NCI-H1105 treated with DMSO at 0.1 percent for 48 hours (cell line): ENCODE results near the gene NRBF2.

Experiments
- DNase-seq: peaks from one replicate; lab custom pipeline; 2025; lab: John Stamatoyannopoulos, UW

NRBF2 gene

DNA sequence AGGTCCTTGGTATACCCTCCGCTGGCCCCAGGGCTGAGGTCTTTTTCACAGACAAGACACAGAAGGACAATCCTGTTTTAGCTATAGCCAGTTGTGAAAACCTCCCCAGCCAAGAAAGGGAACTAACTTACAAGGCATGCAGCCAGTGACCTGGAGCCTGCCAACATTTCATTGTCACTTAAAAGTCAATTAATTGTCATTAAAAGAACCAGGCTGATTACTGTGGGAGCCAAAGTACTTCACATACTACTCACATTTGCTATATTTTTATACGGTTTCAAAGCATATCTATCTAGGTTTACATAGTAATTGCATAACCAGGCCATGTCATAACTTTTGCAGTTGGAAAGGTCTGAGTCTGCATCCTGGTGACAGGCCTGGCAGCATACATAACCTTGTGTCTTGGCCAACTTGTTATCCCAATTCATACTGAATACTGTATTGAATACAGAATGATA lies 31.1 kb downstream of the NRBF2 start:
- DNase-seq: no peak

- no peak for DNase-seq
Measured at GRCh38 chr10:63165249-63165648, 32.1 kb downstream of the NRBF2 start.

GRCh38 chr10:63166742-63167258 lies 33.7 kb downstream of the NRBF2 start:
- peak; percentile 50 for DNase-seq

- DNase-seq: no peak
Measured at GRCh38 chr10:63168821-63169462, 35.8 kb downstream of the NRBF2 start.

- DNase-seq: no peak
Measured at GRCh38 chr10:63169624-63170023, 36.5 kb downstream of the NRBF2 start.

GRCh38 chr10:63171255-63171855 lies 38.2 kb downstream of the NRBF2 start:
- DNase-seq: no peak

DNA sequence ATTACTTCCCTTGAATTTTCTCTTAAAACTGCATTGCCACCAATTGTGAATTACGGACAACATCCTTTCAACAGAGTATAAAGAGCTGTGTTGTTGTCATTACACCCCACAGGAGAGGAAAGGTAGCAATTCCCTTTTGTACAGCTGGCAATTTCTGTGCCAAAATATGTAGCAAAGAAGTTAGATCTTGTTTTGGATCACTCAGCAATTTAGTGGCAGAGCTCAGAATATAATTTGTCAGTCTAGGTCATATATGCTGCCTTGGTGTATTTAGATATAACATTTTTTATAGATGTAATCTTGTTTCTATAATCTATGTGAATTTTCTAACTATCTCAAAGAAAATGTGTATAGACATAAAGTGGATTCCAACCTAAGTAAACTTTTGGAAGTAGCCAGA lies 38.8 kb downstream of the NRBF2 start:
- no peak for DNase-seq

DNA sequence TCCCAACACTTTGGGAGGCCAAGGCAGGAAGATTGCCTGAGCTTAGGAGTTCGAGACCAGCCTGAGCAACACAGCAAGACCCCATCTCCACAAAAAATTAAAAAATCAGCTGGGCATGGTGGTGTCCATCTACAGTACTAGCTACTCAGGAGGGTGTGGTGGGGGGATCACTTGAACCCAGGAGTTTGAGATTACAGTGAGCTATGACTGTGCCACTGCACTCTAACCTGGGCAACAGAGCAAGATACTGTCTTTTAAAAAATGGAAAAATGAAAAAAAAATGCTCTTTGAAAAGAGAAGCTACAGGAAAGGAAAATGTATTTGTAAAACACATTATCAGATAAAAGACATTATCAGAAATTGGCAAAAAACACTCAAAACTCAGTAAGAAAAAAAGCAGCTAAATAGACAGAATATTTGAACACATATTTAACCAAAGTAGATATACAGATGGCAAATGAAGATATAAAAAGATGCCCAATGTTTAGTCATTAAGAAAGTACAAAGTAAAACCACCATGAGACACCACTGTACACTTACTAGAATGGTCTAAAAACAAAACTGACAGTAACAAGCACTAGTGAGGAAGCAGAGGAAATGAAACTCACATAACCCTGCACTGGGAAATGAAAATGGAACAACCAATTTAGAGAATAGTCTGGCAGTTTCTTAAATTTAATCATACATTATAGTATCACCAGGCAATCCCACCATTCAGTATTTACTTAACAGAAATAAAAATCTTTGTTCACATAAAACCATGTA lies 40.5 kb downstream of the NRBF2 start:
- DNase-seq: no peak

DNA sequence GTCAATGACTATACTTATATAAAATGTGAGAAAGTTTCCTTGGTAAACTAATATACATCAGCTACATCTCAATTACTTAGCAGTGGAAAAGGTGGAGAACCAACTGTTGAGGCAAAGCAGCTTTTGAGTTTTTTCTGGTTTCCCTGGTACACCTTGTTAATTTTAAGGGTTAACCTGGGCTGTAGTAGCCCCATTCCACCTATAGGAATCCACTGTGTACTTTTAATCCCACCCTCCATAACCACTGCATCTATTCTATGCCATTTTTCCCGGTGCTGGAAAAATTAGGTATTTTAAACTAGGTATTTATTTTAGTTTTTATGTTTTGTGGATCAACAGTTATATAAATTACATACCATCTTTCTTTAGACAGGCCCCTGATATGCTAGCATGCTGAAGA lies 42.4 kb downstream of the NRBF2 start:
- DNase-seq: no peak

DNA sequence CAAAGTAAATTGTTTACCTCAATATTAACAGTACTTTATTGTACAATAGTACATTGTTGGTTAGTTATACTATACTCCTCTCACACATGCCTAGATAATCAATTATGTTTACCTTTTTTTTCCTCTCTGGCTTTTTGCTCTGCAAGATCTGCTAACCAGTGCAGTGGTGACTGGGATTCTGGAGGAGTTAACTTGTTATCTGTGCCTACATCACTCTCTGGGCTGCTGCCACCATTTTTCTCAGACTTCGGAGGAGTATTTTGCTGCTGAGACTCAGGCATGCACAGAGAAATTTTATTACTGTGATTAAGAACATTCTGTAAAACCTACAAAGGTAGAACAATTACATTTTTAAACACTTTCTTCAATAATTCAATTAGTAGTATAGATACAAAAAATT lies 59.7 kb downstream of the NRBF2 start:
- DNase-seq: no peak

DNA sequence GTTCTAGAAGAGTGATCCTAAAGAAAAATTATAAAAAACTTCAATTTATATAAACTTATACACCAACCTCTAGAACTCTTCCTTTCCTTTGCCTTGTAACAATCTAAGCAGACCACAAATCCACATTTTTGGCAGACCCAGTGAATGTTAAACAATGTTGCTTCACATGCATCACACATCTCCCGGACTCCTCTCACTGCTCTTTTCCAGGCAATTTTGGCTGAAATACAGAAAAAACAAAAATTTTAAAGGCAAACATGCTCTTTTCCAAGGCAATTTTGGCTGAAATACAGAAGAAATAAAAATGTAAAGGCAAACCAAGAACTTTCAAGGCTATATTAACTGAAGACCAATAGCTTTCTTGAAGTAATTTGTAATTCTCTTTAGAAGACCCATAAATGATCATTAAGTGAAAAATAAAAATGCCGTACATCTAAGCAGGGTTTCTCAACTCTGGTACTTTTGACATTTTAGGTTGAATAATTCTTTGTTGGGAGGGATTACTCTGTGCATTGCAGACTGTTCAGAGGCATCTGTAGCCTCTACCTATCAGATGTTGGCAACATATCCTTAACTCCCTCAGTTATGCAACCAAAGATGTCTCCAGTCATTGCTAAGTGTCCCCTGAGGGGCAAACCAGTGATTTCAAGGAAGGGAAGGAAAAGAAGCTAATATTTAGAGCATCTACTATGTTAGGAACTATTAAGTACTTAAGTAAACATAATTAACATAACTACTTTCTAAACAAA lies 64.4 kb downstream of the NRBF2 start:
- DNase-seq: no peak

GRCh38 chr10:63199716-63200115 lies 66.6 kb downstream of the NRBF2 start:
- DNase-seq: no peak

GRCh38 chr10:63200431-63200830 lies 67.3 kb downstream of the NRBF2 start:
- no peak for DNase-seq

GRCh38 chr10:63201118-63201517 lies 68.0 kb downstream of the NRBF2 start:
- DNase-seq: no peak
